Neuronal stem cell (in vitro differentiated cells): Measurements from ENCODE around the gene GPR149.
"Not testable (repeated sequence)": the region's sequence is repeated elsewhere in the genome, so short reads cannot be mapped to it uniquely, and the experiment has no call there.

Experiments
- DNase-seq: peaks from one replicate; pipeline ENCODE4 v3.0.0-alpha.2; 2013; ENCODE audit warnings: low spot score
- H2AFZ ChIP-seq: one replicate; pipeline ENCODE4 v1.6.1; 2013; ENCODE audit warnings: mild to moderate bottlenecking, low read length, inconsistent platforms
- H2AK5ac ChIP-seq: 2 replicates; pipeline ENCODE4 v1.6.1; 2013; ENCODE audit warnings: low read depth, mild to moderate bottlenecking, inconsistent platforms, low read length, moderate library complexity, mixed read lengths
- H2BK120ac ChIP-seq: 2 replicates; pipeline ENCODE4 v1.6.1; 2013; ENCODE audit warnings: low read depth, mild to moderate bottlenecking, inconsistent platforms, low read length, moderate library complexity, mixed read lengths
- H2BK12ac ChIP-seq: one replicate; pipeline ENCODE4 v1.6.1; 2013; ENCODE audit warnings: low read length, inconsistent platforms
- H2BK15ac ChIP-seq: 2 replicates; pipeline ENCODE4 v1.6.1; 2013; ENCODE audit warnings: mild to moderate bottlenecking, low read length, inconsistent platforms, mixed read lengths
- H2BK5ac ChIP-seq: one replicate; pipeline ENCODE4 v1.6.1; 2013; ENCODE audit warnings: inconsistent platforms, mild to moderate bottlenecking, low read length, moderate library complexity
- H3K14ac ChIP-seq: one replicate; pipeline ENCODE4 v1.6.1; 2013; ENCODE audit warnings: low read length, inconsistent platforms
- H3K18ac ChIP-seq: 2 replicates; pipeline ENCODE4 v1.6.1; 2013; ENCODE audit warnings: low read length, inconsistent platforms
- H3K23ac ChIP-seq: 2 replicates; pipeline ENCODE4 v1.6.1; 2013; ENCODE audit warnings: low read depth, mild to moderate bottlenecking, mixed read lengths, low read length, inconsistent platforms; ENCODE audit not compliant: poor library complexity
- H3K27ac ChIP-seq: replicated peaks from 3 replicates; pipeline ENCODE4 v1.5.1; 2013; ENCODE audit warnings: low read length, inconsistent platforms
- H3K27me3 ChIP-seq, 3 experiments: 2 replicates each; pipeline ENCODE4 v1.6.1; 2013; ENCODE audit warnings: low read length in 3 of 3, mild to moderate bottlenecking in 2 of 3, inconsistent platforms in 1 of 3, low read depth in 1 of 3, mixed read lengths in 1 of 3, moderate library complexity in 1 of 3; ENCODE audit not compliant: control insufficient read depth in 3 of 3, insufficient read depth in 3 of 3
- H3K36me3 ChIP-seq, 2 donors: replicated peaks in 1 of 2; 2 replicates each; pipeline ENCODE4 v1.6.1; 2013; ENCODE audit warnings: low read length in 2 of 2; ENCODE audit not compliant: control insufficient read depth in 2 of 2, insufficient read depth in 2 of 2
- H3K4ac ChIP-seq: 2 replicates; pipeline ENCODE4 v1.6.1; 2013; ENCODE audit warnings: inconsistent platforms, mild to moderate bottlenecking, low read length, moderate library complexity
- H3K4me1 ChIP-seq, 2 donors: 1 replicate in 1 of 2; 2 replicates in 1 of 2; pipeline ENCODE4 v1.6.1; 2013; ENCODE audit warnings: low read length in 2 of 2, low read depth in 1 of 2; ENCODE audit not compliant: control insufficient read depth in 2 of 2, insufficient read depth in 1 of 2
- H3K4me2 ChIP-seq: one replicate; pipeline ENCODE4 v1.6.1; 2013; ENCODE audit warnings: mild to moderate bottlenecking, low read length, inconsistent platforms; ENCODE audit not compliant: insufficient read depth, poor library complexity, severe bottlenecking
- H3K4me3 ChIP-seq, 2 donors: 2 replicates each; pipeline ENCODE4 v1.5.1; 2013; ENCODE audit warnings: low read length in 2 of 2, mild to moderate bottlenecking in 2 of 2, inconsistent platforms in 1 of 2, moderate library complexity in 1 of 2
- H3K79me1 ChIP-seq: one replicate; pipeline ENCODE4 v1.6.1; 2013; ENCODE audit warnings: low read depth, mild to moderate bottlenecking, inconsistent platforms, low read length, moderate library complexity
- H3K9ac ChIP-seq: one replicate; pipeline ENCODE4 v1.6.1; 2013; ENCODE audit warnings: mild to moderate bottlenecking, low read depth, low read length, inconsistent platforms; ENCODE audit not compliant: poor library complexity
- H3K9me3 ChIP-seq, 2 donors: replicated peaks in 1 of 2; 2 replicates each; pipeline versions ENCODE3 to v1.6.1; 2013; ENCODE audit warnings: low read length in 2 of 2, mild to moderate bottlenecking in 2 of 2, inconsistent platforms in 1 of 2, low read depth in 1 of 2, mixed read lengths in 1 of 2, moderate library complexity in 1 of 2; ENCODE audit not compliant: control insufficient read depth in 2 of 2, insufficient read depth in 1 of 2
- H4K8ac ChIP-seq: one replicate; pipeline ENCODE4 v1.6.1; 2013; ENCODE audit warnings: low read depth, mild to moderate bottlenecking, inconsistent platforms, low read length, moderate library complexity
- H4K91ac ChIP-seq: one replicate; pipeline ENCODE4 v1.6.1; 2013; ENCODE audit warnings: low read length, low read depth, mild to moderate bottlenecking, inconsistent platforms; ENCODE audit not compliant: poor library complexity
- WGBS, 2 donors: extraction: QIAGEN DNeasy Blood & Tissue Kit; methylation state at CpG; one replicate each; pipeline ENCODE4 v1.1.7; 2013; ENCODE audit warnings: missing lambda C conversion rate in 2 of 2, mixed read lengths in 1 of 2; ENCODE audit not compliant: insufficient read length in 2 of 2, insufficient replicate concordance in 1 of 2; ENCODE audit errors: extremely low coverage in 2 of 2; 5-methylcytosine and 5-hydroxymethylcytosine counted together

GPR149 gene

DNA sequence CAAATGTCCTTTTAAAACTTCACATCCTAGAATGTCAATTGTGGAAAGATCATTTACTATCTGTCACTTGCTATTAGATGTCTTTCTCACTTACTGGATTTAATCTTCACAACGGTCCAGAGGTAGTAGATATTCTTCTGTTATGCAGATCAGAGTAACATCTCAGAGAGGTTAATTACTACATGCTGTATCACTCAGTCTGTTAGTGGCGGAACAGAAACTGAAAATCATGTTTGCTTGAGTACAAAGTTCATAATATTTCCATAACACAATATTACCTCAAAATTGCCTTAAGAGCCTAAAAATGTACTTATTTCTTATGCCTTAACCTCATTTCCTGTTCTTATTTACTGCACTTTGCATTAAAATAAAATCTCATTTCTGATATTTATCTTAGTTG, 28.6 kb upstream of the GPR149 start:
- Histone ChIP-seq H3K18ac (no peak overlapping the region), H3K27ac (no peak overlapping the region), H2BK12ac (no peak overlapping the region), H3K36me3 (no peaks in the 10 kb centered on the region), H3K27me3 (no peaks in the 10 kb centered on the region), H3K79me1 (no peaks in the 10 kb centered on the region), H3K23ac (no peak overlapping the region), H3K14ac (no peak overlapping the region), H3K4me1 (no peaks in the 10 kb centered on the region), H3K4me3 (no peak overlapping the region), H4K8ac (no peak overlapping the region), H4K91ac (no peak overlapping the region), H3K9me3 (no peaks in the 10 kb centered on the region), H2BK5ac (no peak overlapping the region), H2AFZ (no peak overlapping the region), H2BK15ac (no peak overlapping the region), H3K9ac (no peak overlapping the region), H2BK120ac (no peak overlapping the region), H2AK5ac (no peak overlapping the region), H3K4me2 (no peak overlapping the region), H3K4ac (no peak overlapping the region)
- DNase-seq: no peak
- WGBS, 2 donors: no CpG with 5 or more reads among the region's 2 CpGs

DNA sequence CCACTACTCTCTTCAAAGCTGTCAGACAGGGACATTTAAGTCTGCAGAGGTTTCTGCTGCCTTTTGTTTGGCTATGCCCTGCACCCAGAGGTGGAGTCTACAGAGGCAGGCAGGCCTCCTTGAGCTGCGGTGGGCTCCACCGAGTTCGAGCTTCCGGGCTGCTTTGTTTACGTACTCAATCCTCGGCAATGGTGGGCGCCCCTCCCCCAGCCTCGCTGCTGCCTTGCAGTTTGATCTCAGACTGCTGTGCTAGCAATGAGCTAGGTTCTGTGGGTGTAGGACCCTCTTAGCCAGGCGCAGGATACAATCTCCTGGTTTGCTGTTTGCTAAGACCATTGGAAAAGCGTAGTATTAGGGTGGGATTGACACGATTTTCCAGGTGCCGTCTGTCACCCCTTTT, 9.1 kb upstream of the GPR149 start:
- not testable (repeated sequence) for H3K27ac ChIP-seq, H3K79me1 ChIP-seq, H3K9ac ChIP-seq, H3K23ac ChIP-seq, H3K18ac ChIP-seq, H4K91ac ChIP-seq, H4K8ac ChIP-seq, H2AFZ ChIP-seq, H2BK120ac ChIP-seq, H2BK5ac ChIP-seq, H3K9me3 ChIP-seq, H2BK12ac ChIP-seq, H3K36me3 ChIP-seq, H2BK15ac ChIP-seq, DNase-seq, H3K4ac ChIP-seq, H3K4me2 ChIP-seq, H3K4me3 ChIP-seq, H3K27me3 ChIP-seq, H3K4me1 ChIP-seq, H2AK5ac ChIP-seq
- no CpG with 5 or more reads among the region's 12 CpGs for WGBS, 2 donors
- H3K14ac ChIP-seq: peak overlapping the region; percentile 38

DNA sequence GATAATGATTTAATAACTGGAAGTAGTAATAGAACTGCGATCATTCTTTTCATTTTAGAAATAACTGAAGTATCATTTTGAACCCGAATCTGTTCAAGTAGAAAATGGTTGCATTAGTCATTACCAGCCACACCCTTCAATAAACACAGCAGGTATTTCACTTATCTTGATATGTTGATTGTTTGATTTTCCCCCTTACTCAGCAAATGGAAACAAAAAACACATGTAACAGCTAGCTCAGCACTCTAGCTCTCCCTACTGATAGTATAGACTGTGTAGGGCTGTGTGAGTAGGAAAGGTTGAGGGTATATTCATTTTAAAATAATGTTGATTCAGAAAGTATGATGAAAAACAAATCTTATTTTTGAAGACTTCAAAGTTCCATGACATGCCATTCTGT, 1.1 kb upstream of the GPR149 start:
- H4K91ac ChIP-seq: no peak overlapping the region
- no peak overlapping the region for H2BK120ac ChIP-seq
- no peak overlapping the region for H2BK5ac ChIP-seq
- no peak overlapping the region for H3K18ac ChIP-seq
- no peak overlapping the region for H2AK5ac ChIP-seq
- no peak overlapping the region for H2BK15ac ChIP-seq
- no peak overlapping the region for H3K4me2 ChIP-seq
- H3K9me3 ChIP-seq: no peaks in the 10 kb centered on the region
- H3K36me3 ChIP-seq: no peaks in the 10 kb centered on the region
- H3K4me3 ChIP-seq: no peak overlapping the region
- no peak overlapping the region for H3K27ac ChIP-seq
- no peak overlapping the region for H3K9ac ChIP-seq
- H2AFZ ChIP-seq: no peak overlapping the region
- H3K27me3 ChIP-seq: peaks cover 0 to 49% (median 19%) of the 10 kb centered on the region in 3 experiments
- H3K23ac ChIP-seq: no peak overlapping the region
- peaks cover 2 to 10% of the 10 kb centered on the region in 2 donors for H3K4me1 ChIP-seq
- H4K8ac ChIP-seq: no peak overlapping the region
- H3K14ac ChIP-seq: no peak overlapping the region
- no peak overlapping the region for H3K4ac ChIP-seq
- DNase-seq: no peak
- no peak overlapping the region for H2BK12ac ChIP-seq
- no peaks in the 10 kb centered on the region for H3K79me1 ChIP-seq
- WGBS, 2 donors: 100% methylated on average over 1 of the region's 2 CpGs; no CpG with 5 or more reads in 1 of the 2 donors

DNA sequence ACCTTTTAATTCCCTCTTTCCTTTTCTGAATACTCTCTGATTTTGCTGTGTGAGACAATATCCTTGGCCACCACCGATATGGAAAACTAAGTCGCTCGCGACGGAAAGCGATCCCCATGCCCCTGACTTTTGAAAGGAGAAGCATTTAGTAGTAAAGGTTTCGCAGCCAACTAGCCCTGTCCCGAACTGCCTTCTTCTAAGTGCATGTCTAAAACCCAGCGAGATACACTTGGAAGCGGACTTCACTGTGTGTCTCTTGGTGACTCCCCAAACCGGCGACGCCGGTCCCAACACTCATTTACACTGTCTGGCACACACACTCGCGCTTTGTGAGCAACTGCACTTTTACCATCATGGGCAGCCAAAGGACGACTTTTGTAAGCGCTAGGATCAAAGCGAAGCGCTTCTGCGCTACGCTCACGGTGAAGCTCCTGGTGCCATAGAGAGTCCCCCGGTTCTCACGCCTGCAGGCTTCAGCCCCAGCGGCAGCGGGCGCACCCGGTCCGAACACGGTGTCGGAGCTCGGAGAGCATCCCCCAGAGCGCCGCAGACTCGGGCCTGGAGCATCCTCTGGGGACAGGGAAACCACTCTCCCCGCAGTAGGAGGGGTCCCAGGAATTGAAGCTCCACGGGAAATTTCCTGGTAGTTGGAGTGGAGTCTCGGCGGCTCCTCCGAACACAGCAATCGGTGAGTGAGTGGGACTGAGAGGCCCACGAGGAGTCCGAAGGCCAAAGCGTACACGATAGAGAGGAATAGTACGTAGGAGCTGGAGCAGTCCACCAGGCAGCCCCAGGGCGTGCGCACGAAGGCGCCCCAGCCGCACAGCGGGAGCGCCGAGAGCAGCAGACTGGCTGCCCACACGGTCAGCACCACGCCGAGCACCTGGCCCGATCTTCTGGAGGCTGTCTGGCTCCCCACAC, 1.4 kb downstream of the GPR149 start:
- no peak overlapping the region for H2BK15ac ChIP-seq
- no CpG with 5 or more reads among the region's 59 CpGs for WGBS, 2 donors
- H3K4ac ChIP-seq: no peak overlapping the region
- H3K4me2 ChIP-seq: peak overlapping the region; percentile 95
- no peak overlapping the region for H3K18ac ChIP-seq
- peak overlapping the region in 1 of 2 donors; percentile 77 for H3K4me3 ChIP-seq
- no peak overlapping the region for H2BK120ac ChIP-seq
- no peaks in the 10 kb centered on the region for H3K79me1 ChIP-seq
- H2AK5ac ChIP-seq: no peak overlapping the region
- no peak overlapping the region for H3K23ac ChIP-seq
- no peak overlapping the region for H4K8ac ChIP-seq
- no peaks in the 10 kb centered on the region for H3K36me3 ChIP-seq
- H3K27me3 ChIP-seq: peaks cover 0 to 53% (median 19%) of the 10 kb centered on the region in 3 experiments
- peak overlapping the region; percentile 56 for H2AFZ ChIP-seq
- no peaks in the 10 kb centered on the region for H3K9me3 ChIP-seq
- no peak overlapping the region for H3K14ac ChIP-seq
- peaks cover 2 to 10% of the 10 kb centered on the region in 2 donors for H3K4me1 ChIP-seq
- no peak overlapping the region for H2BK5ac ChIP-seq
- DNase-seq: peak; percentile 21
- no peak overlapping the region for H4K91ac ChIP-seq
- H3K9ac ChIP-seq: no peak overlapping the region
- H2BK12ac ChIP-seq: no peak overlapping the region
- no peak overlapping the region for H3K27ac ChIP-seq
